Keratinocyte (primary cell): ENCODE results near the gene MRC2. TPM values are rescaled to one million over a fixed set of nuclear protein-coding genes. Genes with fewer than 3 reads are reported as not detected.
"Not testable (repeated sequence)": the region's sequence is repeated elsewhere in the genome, so short reads cannot be mapped to it uniquely, and the experiment has no call there.

Source experiments
- DNase-seq: peaks from one replicate; pipeline ENCODE4 v3.0.0-alpha.2; 2011; ENCODE audit warnings: low read depth, missing footprints, low spot score
- FAIRE-seq: peaks from 2 replicates; lab custom pipeline; 2011; peaks lifted over from hg19 to GRCh38; lab: Jason Lieb, UNC
- H2AFZ ChIP-seq: 2 replicates; pipeline ENCODE4 v1.6.0; 2012; ENCODE audit warnings: low read length, control low read depth, inconsistent platforms; ENCODE audit not compliant: control insufficient read depth
- H3K27ac ChIP-seq: 2 replicates; pipeline ENCODE4 v1.5.1; 2011; ENCODE audit warnings: low read length; ENCODE audit not compliant: control insufficient read depth, insufficient read depth
- H3K27me3 ChIP-seq: 3 replicates; pipeline ENCODE4 v1.6.0; 2011; ENCODE audit warnings: low read length; ENCODE audit not compliant: control insufficient read depth, insufficient read depth; ENCODE audit errors: extremely low read depth
- H3K36me3 ChIP-seq, 2 experiments: 2 replicates in 1 of 2; 3 replicates in 1 of 2; pipeline ENCODE4 v1.5.1; 2011; ENCODE audit warnings: low read length in 2 of 2, mild to moderate bottlenecking in 1 of 2; ENCODE audit not compliant: control insufficient read depth in 2 of 2, insufficient read depth in 2 of 2; ENCODE audit errors: extremely low read depth in 1 of 2
- H3K4me1 ChIP-seq: 3 replicates; pipeline ENCODE4 v1.5.1; 2011; ENCODE audit warnings: low read length; ENCODE audit not compliant: control insufficient read depth, insufficient read depth; ENCODE audit errors: extremely low read depth
- H3K4me2 ChIP-seq: 3 replicates; pipeline ENCODE4 v1.6.0; 2011; ENCODE audit warnings: low read depth, low read length; ENCODE audit not compliant: control insufficient read depth, insufficient read depth; ENCODE audit errors: extremely low read depth
- H3K4me3 ChIP-seq, 3 experiments: fragments of 200-600 bp in 1 of 3; sonication (generic) in 1 of 3; 2 replicates in 2 of 3; 3 replicates in 1 of 3; pipeline ENCODE4 v1.5.1; 2011 to 2016; ENCODE audit warnings: low read length in 3 of 3, mild to moderate bottlenecking in 3 of 3, control low read depth in 2 of 3, inconsistent platforms in 1 of 3, low read depth in 1 of 3, mixed read lengths in 1 of 3, mixed run types in 1 of 3, moderate library complexity in 1 of 3; ENCODE audit not compliant: control insufficient read depth in 2 of 3, insufficient read depth in 2 of 3; ENCODE audit errors: extremely low read depth in 1 of 3
- H3K79me2 ChIP-seq: 2 replicates; pipeline ENCODE4 v1.6.0; 2012; ENCODE audit warnings: low read length; ENCODE audit not compliant: control insufficient read depth, insufficient read depth
- H3K9ac ChIP-seq: 3 replicates; pipeline ENCODE4 v1.6.0; 2011; ENCODE audit warnings: low read length; ENCODE audit not compliant: control insufficient read depth, insufficient read depth; ENCODE audit errors: extremely low read depth
- H3K9me1 ChIP-seq: 3 replicates; pipeline ENCODE4 v1.6.0; 2011; ENCODE audit warnings: low read length; ENCODE audit not compliant: control insufficient read depth, insufficient read depth; ENCODE audit errors: extremely low read depth
- H3K9me3 ChIP-seq: 2 replicates; pipeline ENCODE4 v1.5.1; 2012; ENCODE audit warnings: low read depth, low read length; ENCODE audit not compliant: control insufficient read depth
- H4K20me1 ChIP-seq: 3 replicates; pipeline ENCODE4 v1.6.0; 2011; ENCODE audit warnings: low read length; ENCODE audit not compliant: control insufficient read depth, insufficient read depth; ENCODE audit errors: extremely low read depth
- EZH2 ChIP-seq: IDR thresholded peaks from one replicate; pipeline ENCODE4 v1.6.1; 2012; ENCODE audit warnings: inconsistent platforms, mild to moderate bottlenecking, low read length, moderate library complexity
- dilution Hi-C: fragments of 300-500 bp; cut with MboI; formaldehyde crosslinking; loops from one replicate; pipeline ENCODE4 v1.7.0; 2020; ENCODE audit warnings: low sequenced_read_pairs; ENCODE audit not compliant: extremely low pct_ligation_motif_present
- polyA plus RNA-seq, 5 experiments: library from polyadenylated mRNA; depleted of rRNA in 3 of 5; stranded (reverse) in 3 of 5; stranded (forward) in 1 of 5; unstranded in 1 of 5; fragments of >200 nt; gene quantifications; 1 replicate in 1 of 5; 2 replicates in 3 of 5; 3 replicates in 1 of 5; pipeline versions ENCODE4 v1.2.1 to v1.2.3, GENCODE V29; 2011 to 2012; ENCODE audit warnings: missing spikeins in 2 of 5, low read depth in 1 of 5, low replicate concordance in 1 of 5
- TF ChIP-seq, protein P1 (sequence below), 3 experiments: IDR thresholded peaks in 1 of 3; conservative IDR thresholded peaks in 1 of 3; optimal IDR thresholded peaks in 1 of 3; 2 replicates in 2 of 3; 3 replicates in 1 of 3; pipeline versions ENCODE3 to v1.5.1; 2011; ENCODE audit warnings: low read length in 3 of 3, mild to moderate bottlenecking in 3 of 3, moderate library complexity in 2 of 3, control low read depth in 1 of 3, inconsistent platforms in 1 of 3; ENCODE audit not compliant: insufficient read depth in 2 of 3; ENCODE audit errors: extremely low read depth in 1 of 3

The MRC2 gene
- polyA plus RNA-seq, 1 donor (not counting 4 experiments of a cell fraction or from before 2014, with no cell fraction given): 14.0 TPM

DNA sequence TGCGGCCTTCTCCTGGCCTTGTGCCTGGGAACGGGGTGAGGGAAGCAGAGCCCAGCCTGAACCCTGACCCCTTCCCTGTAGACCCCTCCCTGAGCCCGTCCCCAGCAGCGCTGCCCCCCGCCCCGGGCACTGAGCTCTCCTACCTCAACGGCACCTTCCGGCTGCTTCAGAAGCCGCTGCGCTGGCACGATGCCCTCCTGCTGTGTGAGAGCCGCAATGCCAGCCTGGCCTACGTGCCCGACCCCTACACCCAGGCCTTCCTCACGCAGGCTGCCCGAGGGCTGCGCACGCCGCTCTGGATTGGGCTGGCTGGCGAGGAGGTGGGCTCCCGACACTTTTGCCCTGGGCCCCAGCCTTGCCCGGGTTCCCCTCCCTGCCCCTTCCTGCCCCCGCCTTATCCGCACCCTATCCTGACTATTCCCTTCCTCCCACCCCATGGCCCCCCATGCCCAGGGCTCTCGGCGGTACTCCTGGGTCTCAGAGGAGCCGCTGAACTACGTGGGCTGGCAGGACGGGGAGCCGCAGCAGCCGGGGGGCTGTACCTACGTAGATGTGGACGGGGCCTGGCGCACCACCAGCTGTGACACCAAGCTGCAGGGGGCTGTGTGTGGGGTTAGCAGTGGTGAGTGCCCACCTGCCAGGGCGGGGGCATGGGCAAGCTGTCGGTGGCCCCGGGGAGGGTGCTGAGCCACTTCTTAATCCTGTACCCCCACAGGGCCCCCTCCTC, 62.1 kb downstream of the MRC2 start:
- dilution Hi-C loops: no loop called here
- no peak overlapping the region for H2AFZ ChIP-seq
- no peak overlapping the region for H3K4me2 ChIP-seq
- no peaks in the 10 kb centered on the region for H3K27me3 ChIP-seq
- H3K4me1 ChIP-seq: peaks cover 17% of the 10 kb centered on the region
- no peak overlapping the region for H3K27ac ChIP-seq
- TF ChIP-seq, protein P1, sequence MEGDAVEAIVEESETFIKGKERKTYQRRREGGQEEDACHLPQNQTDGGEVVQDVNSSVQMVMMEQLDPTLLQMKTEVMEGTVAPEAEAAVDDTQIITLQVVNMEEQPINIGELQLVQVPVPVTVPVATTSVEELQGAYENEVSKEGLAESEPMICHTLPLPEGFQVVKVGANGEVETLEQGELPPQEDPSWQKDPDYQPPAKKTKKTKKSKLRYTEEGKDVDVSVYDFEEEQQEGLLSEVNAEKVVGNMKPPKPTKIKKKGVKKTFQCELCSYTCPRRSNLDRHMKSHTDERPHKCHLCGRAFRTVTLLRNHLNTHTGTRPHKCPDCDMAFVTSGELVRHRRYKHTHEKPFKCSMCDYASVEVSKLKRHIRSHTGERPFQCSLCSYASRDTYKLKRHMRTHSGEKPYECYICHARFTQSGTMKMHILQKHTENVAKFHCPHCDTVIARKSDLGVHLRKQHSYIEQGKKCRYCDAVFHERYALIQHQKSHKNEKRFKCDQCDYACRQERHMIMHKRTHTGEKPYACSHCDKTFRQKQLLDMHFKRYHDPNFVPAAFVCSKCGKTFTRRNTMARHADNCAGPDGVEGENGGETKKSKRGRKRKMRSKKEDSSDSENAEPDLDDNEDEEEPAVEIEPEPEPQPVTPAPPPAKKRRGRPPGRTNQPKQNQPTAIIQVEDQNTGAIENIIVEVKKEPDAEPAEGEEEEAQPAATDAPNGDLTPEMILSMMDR (optimal IDR thresholded peaks at IDR 0.05 in 1 of 3, IDR thresholded peaks at IDR 0.05 in 1 of 3, conservative IDR thresholded peaks at IDR 0.05 in 1 of 3; ENCODE audit: extremely low read depth in 1 of 3, insufficient read depth in 2 of 3, low read length in 3 of 3): no peak
- TF ChIP-seq EZH2: no peak
- no peak overlapping the region for H3K4me3 ChIP-seq
- DNase-seq (no peak), FAIRE-seq (no peak)
- H3K9me1 ChIP-seq: no peaks in the 10 kb centered on the region
- no peaks in the 10 kb centered on the region for H4K20me1 ChIP-seq
- no peak overlapping the region for H3K9ac ChIP-seq
- H3K79me2 ChIP-seq: no peaks in the 10 kb centered on the region
- peaks cover 12 to 14% of the 10 kb centered on the region in 2 experiments for H3K36me3 ChIP-seq
- H3K9me3 ChIP-seq: no peaks in the 10 kb centered on the region

DNA sequence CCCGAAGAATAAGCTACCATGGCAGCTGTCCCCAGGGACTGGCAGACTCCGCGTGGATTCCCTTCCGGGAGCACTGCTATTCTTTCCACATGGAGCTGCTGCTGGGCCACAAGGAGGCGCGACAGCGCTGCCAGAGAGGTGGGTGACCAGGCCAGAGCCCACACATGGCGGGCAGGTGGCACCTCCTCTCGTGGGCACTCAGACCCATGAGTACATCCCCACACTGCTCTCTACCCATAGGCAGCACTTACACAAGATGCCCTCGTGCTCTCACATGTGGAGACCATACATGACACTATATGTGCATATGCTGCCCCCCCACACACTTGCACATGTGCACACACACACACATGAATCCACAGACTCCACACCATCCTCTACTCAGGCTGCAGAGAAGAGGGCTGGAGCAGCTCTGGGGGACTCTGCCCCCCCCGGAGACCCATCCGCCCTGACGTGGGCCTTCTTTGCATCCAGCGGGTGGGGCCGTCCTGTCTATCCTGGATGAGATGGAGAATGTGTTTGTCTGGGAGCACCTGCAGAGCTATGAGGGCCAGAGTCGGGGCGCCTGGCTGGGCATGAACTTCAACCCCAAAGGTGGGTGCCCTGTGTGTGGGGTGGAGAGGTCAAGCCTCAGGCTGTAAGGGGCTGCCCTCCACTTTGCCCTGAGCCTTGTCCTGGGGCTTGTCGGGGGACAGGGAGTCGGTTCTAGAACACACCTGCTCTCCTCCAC, 62.9 kb downstream of the MRC2 start:
- no peaks in the 10 kb centered on the region for H3K27me3 ChIP-seq
- no peak overlapping the region for H3K9ac ChIP-seq
- no peak overlapping the region for H3K4me2 ChIP-seq
- H4K20me1 ChIP-seq: no peaks in the 10 kb centered on the region
- peaks cover 12 to 14% of the 10 kb centered on the region in 2 experiments for H3K36me3 ChIP-seq
- TF ChIP-seq, protein P1 (optimal IDR thresholded peaks at IDR 0.05 in 1 of 3, IDR thresholded peaks at IDR 0.05 in 1 of 3, conservative IDR thresholded peaks at IDR 0.05 in 1 of 3; ENCODE audit: extremely low read depth in 1 of 3, insufficient read depth in 2 of 3, low read length in 3 of 3): peak in 1 of 3 experiments; percentile 9
- TF ChIP-seq EZH2: no peak
- no peaks in the 10 kb centered on the region for H3K9me1 ChIP-seq
- H3K9me3 ChIP-seq: no peaks in the 10 kb centered on the region
- DNase-seq: no peak
- H3K79me2 ChIP-seq: no peaks in the 10 kb centered on the region
- no peak overlapping the region for H2AFZ ChIP-seq
- H3K27ac ChIP-seq: no peak overlapping the region
- no peak for FAIRE-seq
- H3K4me1 ChIP-seq: peaks cover 21% of the 10 kb centered on the region
- H3K4me3 ChIP-seq: no peak overlapping the region
- dilution Hi-C loops: no loop called here

DNA sequence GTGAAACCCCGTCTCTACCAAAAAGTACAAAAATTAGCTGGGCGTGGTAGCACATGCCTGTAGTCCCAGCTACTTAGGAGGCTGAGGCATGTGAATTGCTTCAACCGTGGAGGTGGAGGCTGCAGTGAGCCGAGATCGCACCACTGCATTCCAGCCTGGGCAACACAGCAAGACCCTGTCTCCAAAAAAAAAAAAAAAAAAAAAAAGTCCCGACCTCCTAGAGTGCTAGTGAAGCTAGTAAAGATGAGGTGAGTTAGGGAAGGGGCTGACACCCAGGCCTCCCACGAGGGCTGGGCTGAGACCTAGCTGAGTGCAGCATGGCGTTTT, 64.1 kb downstream of the MRC2 start:
- H3K9me3 ChIP-seq, H3K27ac ChIP-seq, H3K9ac ChIP-seq, H4K20me1 ChIP-seq, dilution Hi-C loops, H3K4me3 ChIP-seq, H3K27me3 ChIP-seq, H3K9me1 ChIP-seq, FAIRE-seq, H2AFZ ChIP-seq, H3K79me2 ChIP-seq, H3K4me2 ChIP-seq, DNase-seq: not testable (repeated sequence)
- Histone ChIP-seq H3K4me1 (peaks cover 21% of the 10 kb centered on the region), H3K36me3 (peaks cover 9 to 12% of the 10 kb centered on the region in 2 experiments)
